IMR-90 (cell line): Measurements from ENCODE around the gene LYPD6B. TPM values are rescaled to one million over a fixed set of nuclear protein-coding genes. Genes with fewer than 3 reads are reported as not detected.
A peak's percentile ranks its signal among the peaks of the same experiment; 100 is the strongest.

Experiments used
- ATAC-seq: fragments of 200-7000 bp; cut with Tn5 transposase; 2 replicates; pipeline ENCODE4 v1.9.1; 2020; ENCODE audit warnings: low read depth, mild to moderate bottlenecking, moderate library complexity
- BruUV-seq: library from RNA; stranded (reverse); fragments of 400-500 nt; replicated peaks from 2 replicates; lab custom pipeline; 2021; lab: Mats Ljungman, UMichigan
- CTCF ChIA-PET: fragments of 300-600 bp; formaldehyde crosslinking; extraction: SDS; loops from one replicate; lab custom pipeline; 2021; ENCODE audit warnings: antibody characterized with exemption; lab: Yijun Ruan, JAX
- POLR2A ChIA-PET: fragments of 300-600 bp; sonication (Branson Sonifier 250); formaldehyde crosslinking; loops from one replicate; lab custom pipeline; 2022; ENCODE audit warnings: antibody characterized with exemption; ENCODE audit not compliant: unreplicated experiment; lab: Charles Lee
- DNase-seq: peaks from one replicate; pipeline ENCODE4 v3.0.0; 2013
- H2AFZ ChIP-seq: replicated peaks from 2 replicates; pipeline ENCODE3; 2013; ENCODE audit warnings: low read length, mild to moderate bottlenecking; ENCODE audit not compliant: poor library complexity
- H2AK5ac ChIP-seq: 2 replicates; pipeline ENCODE4 v1.6.1; 2013; ENCODE audit warnings: low read depth, low read length, inconsistent platforms
- H2AK9ac ChIP-seq: replicated peaks from 2 replicates; pipeline ENCODE3; 2013; ENCODE audit warnings: mild to moderate bottlenecking, low read depth, low read length, moderate library complexity; ENCODE audit not compliant: poor library complexity
- H2BK120ac ChIP-seq: 2 replicates; pipeline ENCODE4 v1.6.1; 2013; ENCODE audit warnings: low read depth, low read length, inconsistent platforms
- H2BK15ac ChIP-seq: 3 replicates; pipeline ENCODE4 v1.6.1; 2013; ENCODE audit warnings: low read depth, low read length, inconsistent platforms
- H2BK20ac ChIP-seq: 2 replicates; pipeline ENCODE4 v1.6.1; 2013; ENCODE audit warnings: low read depth, mild to moderate bottlenecking, inconsistent platforms, low read length, moderate library complexity
- H2BK5ac ChIP-seq: 2 replicates; pipeline ENCODE4 v1.6.1; 2013; ENCODE audit warnings: mild to moderate bottlenecking, low read depth, low read length, inconsistent platforms; ENCODE audit not compliant: poor library complexity, severe bottlenecking
- H3K14ac ChIP-seq: replicated peaks from 2 replicates; pipeline ENCODE4 v1.6.1; 2013; ENCODE audit warnings: low read depth, low read length, inconsistent platforms
- H3K18ac ChIP-seq: 2 replicates; pipeline ENCODE4 v1.6.1; 2013; ENCODE audit warnings: low read depth, low read length, control low read depth
- H3K23ac ChIP-seq: 2 replicates; pipeline ENCODE4 v1.6.1; 2013; ENCODE audit warnings: low read depth, low read length, inconsistent platforms
- H3K27ac ChIP-seq: 2 replicates; pipeline ENCODE4 v1.5.1; 2013; ENCODE audit warnings: mild to moderate bottlenecking, control low read depth, low read length; ENCODE audit not compliant: insufficient read depth
- H3K27me3 ChIP-seq: 2 replicates; pipeline ENCODE4 v1.6.1; 2013; ENCODE audit warnings: low read length; ENCODE audit not compliant: control insufficient read depth, insufficient read depth
- H3K36me3 ChIP-seq: 2 replicates; pipeline ENCODE4 v1.6.1; 2013; ENCODE audit warnings: low read length, mixed read lengths; ENCODE audit not compliant: control insufficient read depth, insufficient read depth
- H3K4ac ChIP-seq: 2 replicates; pipeline ENCODE4 v1.6.1; 2013; ENCODE audit warnings: low read depth, low read length, inconsistent platforms
- H3K4me1 ChIP-seq: 2 replicates; pipeline ENCODE4 v1.6.1; 2013; ENCODE audit warnings: low read length, mixed read lengths; ENCODE audit not compliant: control insufficient read depth, insufficient read depth
- H3K4me2 ChIP-seq: 2 replicates; pipeline ENCODE4 v1.6.1; 2013; ENCODE audit warnings: low read depth, mild to moderate bottlenecking, control low read depth, low read length, moderate library complexity
- H3K4me3 ChIP-seq: 2 replicates; pipeline ENCODE4 v1.5.1; 2013; ENCODE audit warnings: low read depth, mild to moderate bottlenecking, control low read depth, low read length, moderate library complexity; ENCODE audit not compliant: insufficient read depth
- H3K56ac ChIP-seq: 2 replicates; pipeline ENCODE4 v1.6.1; 2013; ENCODE audit warnings: low read length, inconsistent platforms; ENCODE audit not compliant: insufficient read depth; ENCODE audit errors: extremely low read depth
- H3K79me1 ChIP-seq, 2 experiments: 2 replicates each; pipeline ENCODE4 v1.6.1; 2013; ENCODE audit warnings: low read length in 2 of 2, inconsistent platforms in 1 of 2, low read depth in 1 of 2
- H3K9ac ChIP-seq: 2 replicates; pipeline ENCODE4 v1.6.1; 2013; ENCODE audit warnings: low read depth, low read length, control low read depth
- H3K9me1 ChIP-seq: 2 replicates; pipeline ENCODE4 v1.6.1; 2013; ENCODE audit warnings: low read length, inconsistent platforms; ENCODE audit not compliant: insufficient read depth
- H3K9me3 ChIP-seq: 2 replicates; pipeline ENCODE4 v1.6.1; 2013; ENCODE audit warnings: low read length; ENCODE audit not compliant: control insufficient read depth, insufficient read depth
- H4K20me1 ChIP-seq: 2 replicates; pipeline ENCODE4 v1.6.1; 2013; ENCODE audit warnings: low read length, inconsistent platforms; ENCODE audit not compliant: insufficient read depth
- H4K5ac ChIP-seq: 2 replicates; pipeline ENCODE4 v1.6.1; 2013; ENCODE audit warnings: mild to moderate bottlenecking, low read depth, low read length, control low read depth
- H4K8ac ChIP-seq, 2 experiments: 2 replicates each; pipeline ENCODE4 v1.6.1; 2013; ENCODE audit warnings: low read depth in 2 of 2, low read length in 2 of 2, control low read depth in 1 of 2, inconsistent platforms in 1 of 2
- H4K91ac ChIP-seq: 2 replicates; pipeline ENCODE4 v1.6.1; 2013; ENCODE audit warnings: low read depth, low read length, inconsistent platforms; ENCODE audit not compliant: insufficient read depth
- ELK1 ChIP-seq: fragments of 150-350 bp; IDR thresholded peaks from 2 replicates; pipeline ENCODE4 v1.6.1; 2016; ENCODE audit warnings: low read depth, mild to moderate bottlenecking, low read length, moderate library complexity, borderline replicate concordance
- MAFK ChIP-seq: IDR thresholded peaks from 2 replicates; pipeline ENCODE4 v1.6.1; 2012; ENCODE audit warnings: low read depth, low read length, improper control_type of control experiment
- WGBS, 2 experiments: methylation state at CpG; one replicate each; pipeline versions ENCODE4 v1.1.5 to v1.1.7; 2013; ENCODE audit warnings: missing lambda C conversion rate in 2 of 2; ENCODE audit not compliant: insufficient read length in 1 of 2; ENCODE audit errors: extremely low coverage in 2 of 2; 5-methylcytosine and 5-hydroxymethylcytosine counted together
- dilution Hi-C: fragments of 300-500 bp; cut with HindIII; formaldehyde crosslinking; loops from one replicate; pipeline ENCODE4 v1.14.3; 2018; ENCODE audit warnings: low sequenced_read_pairs; ENCODE audit not compliant: unreplicated experiment
- in situ Hi-C: fragments of 300-500 bp; cut with MboI; formaldehyde crosslinking; loops from 3 replicates; pipeline ENCODE4 v1.14.3; 2019; ENCODE audit warnings: low sequenced_read_pairs, inconsistent platforms, mixed read lengths
- intact Hi-C: fragments of 100-400 bp; cut with micrococcal nuclease; formaldehyde crosslinking; loops from 2 replicates; pipeline ENCODE4 v1.10.0; 2022
- polyA plus RNA-seq, 3 experiments: library from polyadenylated mRNA; depleted of rRNA; stranded (reverse); fragments of >200 nt; gene quantifications; 2 replicates each; pipeline ENCODE4 v1.2.3, GENCODE V29; 2012; ENCODE audit warnings: low replicate concordance in 1 of 3
- total RNA-seq: library from RNA; depleted of rRNA; stranded (reverse); fragments of >200 nt; gene quantifications from 2 replicates; pipeline ENCODE4 v1.2.3, GENCODE V29; 2012

Gene LYPD6B
- total and polyA plus RNA-seq, 2 of the 4 experiments (the other 2 are of a cell fraction): 0.05 TPM; not detected in 1

- H4K20me1 ChIP-seq: no peaks in the 10 kb centered on the region
- peaks cover 7% of the 10 kb centered on the region for H3K27me3 ChIP-seq
- no peaks in the 10 kb centered on the region for H3K4me1 ChIP-seq
- no peak overlapping the region for H3K14ac ChIP-seq
- in situ Hi-C loops: no loop called here
- H3K56ac ChIP-seq: no peak overlapping the region
- H2BK120ac ChIP-seq: no peak overlapping the region
- H3K18ac ChIP-seq: no peak overlapping the region
- ATAC-seq (0 out of 2 replicates have a peak, but pooled peaks have one; percentile 24), DNase-seq (no peak)
- H3K79me1 ChIP-seq: no peaks in the 10 kb centered on the region
- H3K9me3 ChIP-seq: no peaks in the 10 kb centered on the region
- no peaks in the 10 kb centered on the region for H3K9me1 ChIP-seq
- TF ChIP-seq ELK1: no peak
- TF ChIP-seq MAFK: no peak
- dilution Hi-C loops: no loop called here
- WGBS, 2 experiments: no CpG with 5 or more reads among the region's 6 CpGs
- no peak overlapping the region for H3K4me2 ChIP-seq
- H2BK20ac ChIP-seq: no peak overlapping the region
- H3K4ac ChIP-seq: no peak overlapping the region
- no peak overlapping the region for H2AK9ac ChIP-seq
- BruUV-seq: no TSS peak
- H2BK5ac ChIP-seq: no peak overlapping the region
- no peak overlapping the region for H3K23ac ChIP-seq
- H3K4me3 ChIP-seq: no peak overlapping the region
- H2AFZ ChIP-seq: no peak overlapping the region
- H4K91ac ChIP-seq: no peak overlapping the region
- no peak overlapping the region for H4K5ac ChIP-seq
- H3K36me3 ChIP-seq: no peaks in the 10 kb centered on the region
- no peak overlapping the region for H2BK15ac ChIP-seq
- ChIA-PET CTCF (no interaction called here), POLR2A (no interaction called here)
- intact Hi-C loops: no loop called here
- no peak overlapping the region for H2AK5ac ChIP-seq
- no peak overlapping the region for H3K27ac ChIP-seq
- no peak overlapping the region for H4K8ac ChIP-seq
- H3K9ac ChIP-seq: no peak overlapping the region
Measured at GRCh38 chr2:149000158-149000938, 38.2 kb upstream of the LYPD6B start.
